Embryonic facial prominence (tissue), 1 donor: ENCODE measurements around the gene SORCS3.
"Not testable (repeated sequence)": the region's sequence is repeated elsewhere in the genome, so short reads cannot be mapped to it uniquely, and the experiment has no call there.

ENCODE experiments used
- DNase-seq: peaks from one replicate; pipeline ENCODE4 v3.0.0-alpha.2; 2016; ENCODE audit errors: extremely low spot score

The SORCS3 gene

DNA sequence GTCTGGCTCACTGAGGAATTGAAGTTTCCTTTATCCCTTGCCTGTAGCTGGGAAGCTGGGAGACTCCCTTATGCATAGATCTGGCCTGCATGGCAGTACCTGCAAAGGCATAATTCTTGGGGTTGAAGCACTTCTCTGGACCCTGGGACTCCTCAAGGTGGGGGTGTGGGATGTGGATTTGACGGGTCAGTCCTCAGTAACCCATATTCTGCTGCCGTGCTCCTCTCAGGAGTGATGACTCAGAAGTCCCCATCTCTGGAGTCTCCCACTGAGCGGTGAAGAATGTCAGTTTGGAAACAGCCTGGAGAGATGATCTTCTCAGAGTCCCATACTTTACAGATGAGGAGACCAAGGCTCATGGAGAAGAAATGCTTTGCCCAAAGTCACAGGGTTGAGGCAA, 49.0 kb downstream of the SORCS3 start:
- no peak for DNase-seq

DNA sequence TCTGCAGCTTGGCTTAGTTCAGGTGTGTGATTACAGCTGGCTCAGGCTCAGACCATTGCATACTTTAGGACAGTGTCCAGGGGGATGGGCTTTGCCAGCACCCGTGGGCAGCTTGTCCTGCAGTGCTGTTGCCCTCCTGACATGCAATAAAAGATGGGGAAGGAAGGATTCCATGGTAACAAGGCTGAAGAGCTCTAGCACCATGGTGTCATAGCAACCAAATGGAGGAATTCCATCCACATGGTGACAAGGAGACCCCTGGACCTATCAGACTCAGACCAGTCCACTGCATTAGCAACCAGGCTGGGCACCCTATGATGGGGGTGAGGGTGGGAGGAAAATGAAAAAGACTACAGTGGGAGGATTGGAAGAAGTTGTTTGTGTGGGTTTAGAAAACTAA, 49.9 kb downstream of the SORCS3 start:
- no peak for DNase-seq

DNA sequence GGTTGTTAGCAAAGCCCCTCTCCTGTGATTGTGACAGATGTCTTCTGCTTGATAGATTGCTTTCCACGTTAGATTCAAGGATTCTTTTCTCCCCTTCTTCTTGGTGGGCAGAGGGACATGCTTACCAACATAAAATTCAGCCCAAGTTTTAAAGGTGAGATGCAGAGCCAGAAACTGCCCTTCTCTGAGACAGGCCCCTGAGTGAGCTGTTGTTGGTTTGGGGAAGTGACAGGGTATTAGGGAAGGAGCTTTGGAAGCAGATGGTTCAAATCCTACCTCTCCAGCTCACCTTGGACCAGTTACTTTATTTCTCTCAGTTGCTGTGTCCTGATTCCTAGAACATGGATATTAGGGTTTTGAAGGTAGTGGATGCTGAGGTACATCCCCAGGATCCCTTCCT, 53.0 kb downstream of the SORCS3 start:
- no peak for DNase-seq

DNA sequence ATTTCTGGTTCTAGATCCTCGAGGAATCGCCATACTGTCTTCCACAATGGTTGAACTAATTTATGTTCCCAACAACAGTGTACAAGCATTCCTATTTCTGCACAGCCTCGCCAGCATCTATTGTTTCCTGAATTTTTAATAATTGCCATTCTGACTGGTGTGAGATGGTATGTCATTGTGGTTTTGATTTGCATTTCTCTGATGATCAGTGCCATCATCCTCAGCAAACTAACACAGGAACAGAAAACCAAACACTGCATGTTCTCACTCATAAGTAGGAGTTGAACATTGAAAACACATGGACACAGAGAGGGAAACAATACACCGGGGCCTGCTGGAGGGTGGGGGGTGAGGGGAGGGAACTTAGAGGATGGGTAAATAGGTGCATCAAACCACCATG, 62.2 kb downstream of the SORCS3 start:
- DNase-seq = not testable (repeated sequence)

DNA sequence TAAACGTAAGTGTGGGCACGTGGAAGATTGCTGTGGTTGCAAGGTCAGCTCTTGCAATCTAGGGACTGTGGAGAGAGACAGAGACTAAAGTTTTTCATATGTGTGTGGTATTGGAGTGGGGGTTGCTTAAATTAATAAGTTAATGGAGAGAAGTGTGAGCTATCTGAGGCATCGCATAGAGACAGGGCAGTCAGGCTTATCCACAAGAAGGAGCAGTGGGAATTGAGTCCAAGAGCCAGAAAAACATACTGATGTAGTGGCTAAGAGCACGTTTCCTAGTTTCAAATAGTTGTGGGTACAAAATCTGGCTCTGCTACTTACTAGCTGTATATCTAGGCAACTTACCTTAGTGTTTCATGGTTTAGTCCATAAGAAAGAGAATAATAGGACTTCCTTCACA, 65.8 kb downstream of the SORCS3 start:
- no peak for DNase-seq

GRCh38 chr10:104707602-104708459, 66.7 kb downstream of the SORCS3 start:
- DNase-seq = no peak

GRCh38 chr10:104711302-104711721, 70.2 kb downstream of the SORCS3 start:
- no peak for DNase-seq

DNA sequence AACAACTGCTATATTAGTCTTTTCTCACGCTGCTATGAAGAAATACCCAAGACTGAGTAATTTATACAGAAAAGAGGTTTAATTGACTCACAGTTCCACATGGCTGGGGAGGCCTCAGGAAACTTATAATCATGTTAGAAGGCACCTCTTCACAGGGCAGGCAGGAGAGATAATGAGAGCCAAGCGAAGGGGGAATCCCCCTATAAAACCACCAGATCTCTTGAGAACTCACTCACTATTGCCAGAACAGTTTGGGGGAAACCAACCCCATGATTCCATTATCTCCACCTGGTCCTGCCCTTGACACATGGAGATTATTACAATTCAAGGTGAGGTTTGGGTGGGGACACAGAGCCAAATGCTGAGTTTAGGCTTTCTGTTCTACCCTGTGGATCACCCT, 89.5 kb downstream of the SORCS3 start:
- DNase-seq = not testable (repeated sequence)

DNA sequence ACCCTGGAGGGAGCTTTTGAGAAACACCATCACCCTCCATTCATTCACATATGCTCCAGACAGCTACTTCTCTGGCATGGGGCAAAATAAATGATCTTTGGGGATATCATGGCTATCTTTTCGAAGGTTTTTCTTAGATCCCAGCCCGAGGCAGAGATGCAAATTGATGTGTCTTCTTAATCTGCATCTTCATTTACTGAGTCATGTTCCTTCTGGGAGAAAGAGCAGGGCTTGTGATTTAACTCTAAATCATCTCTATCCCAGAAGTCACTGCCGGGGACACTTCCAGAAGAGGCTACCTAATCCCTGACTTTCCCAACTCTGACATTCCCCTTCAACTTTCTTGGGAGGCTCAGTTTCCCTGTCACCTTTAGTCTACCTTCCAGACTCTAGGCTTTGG, 90.1 kb downstream of the SORCS3 start:
- no peak for DNase-seq

- DNase-seq = no peak
Observed at GRCh38 chr10:104732222-104732621, 91.1 kb downstream of the SORCS3 start.

- no peak for DNase-seq
Observed at GRCh38 chr10:104734433-104734832, 93.3 kb downstream of the SORCS3 start.

- DNase-seq = no peak
Observed at GRCh38 chr10:104735036-104735756, 94.1 kb downstream of the SORCS3 start.

GRCh38 chr10:104735757-104736391, 94.8 kb downstream of the SORCS3 start:
- no peak for DNase-seq

DNA sequence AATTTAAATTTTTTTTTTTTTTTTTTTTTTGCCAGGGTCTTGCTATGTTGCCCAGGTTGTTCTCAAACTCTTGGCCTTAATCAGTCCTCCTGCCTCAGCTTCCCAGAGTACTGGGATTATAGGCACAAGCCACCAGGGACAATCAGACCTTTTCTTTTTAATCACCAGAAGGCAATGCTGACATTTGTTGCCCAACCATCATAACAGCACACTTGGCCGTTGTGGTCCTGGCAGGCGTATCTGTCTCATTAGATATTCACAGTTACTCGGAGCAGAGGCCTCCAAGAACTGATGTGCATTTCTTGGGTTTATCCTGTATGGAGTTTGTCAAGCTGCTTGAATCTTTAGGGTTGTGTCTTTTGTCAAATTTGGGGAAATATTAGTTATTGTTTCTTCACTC, 100.0 kb downstream of the SORCS3 start:
- DNase-seq = no peak

- no peak for DNase-seq
Observed at GRCh38 chr10:104744052-104744451, 103.0 kb downstream of the SORCS3 start.

DNA sequence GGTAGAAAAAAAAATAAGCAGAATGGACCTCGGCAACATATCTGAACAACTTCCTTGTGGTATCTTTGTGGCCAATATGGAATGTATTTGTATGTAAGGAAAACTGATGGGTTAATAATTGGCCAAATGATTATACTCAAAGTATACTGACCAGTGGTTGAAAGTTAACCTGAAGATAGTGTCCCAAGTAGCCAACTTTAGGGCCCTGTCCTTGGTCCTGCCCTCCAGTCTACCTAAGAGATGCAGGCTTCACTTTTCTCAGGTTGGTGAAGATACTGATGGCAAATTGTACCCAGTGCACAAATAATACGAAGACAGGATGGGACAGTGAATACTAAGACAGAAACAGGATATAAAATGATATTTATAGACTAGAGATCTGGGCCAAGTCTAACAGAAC, 109.2 kb downstream of the SORCS3 start:
- no peak for DNase-seq

DNA sequence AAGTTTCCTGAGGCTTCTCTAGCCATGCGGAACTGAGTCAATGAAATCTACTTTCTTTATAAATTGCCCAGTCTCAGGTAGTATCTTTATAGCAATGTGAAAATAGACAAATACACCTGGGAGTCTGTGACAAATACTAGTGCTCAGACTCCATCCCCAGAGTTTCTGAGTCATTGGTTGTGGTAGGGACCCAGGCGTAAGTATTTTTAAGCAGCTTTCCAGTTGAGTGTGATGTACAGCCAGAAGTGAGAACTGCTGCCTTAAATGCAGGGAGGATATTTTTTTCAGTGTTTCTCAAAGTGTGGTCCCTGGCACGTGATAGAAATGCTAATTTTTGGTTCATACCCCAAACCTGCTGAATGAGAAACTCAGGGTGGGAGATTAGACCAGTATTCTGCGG, 121.7 kb downstream of the SORCS3 start:
- no peak for DNase-seq

DNA sequence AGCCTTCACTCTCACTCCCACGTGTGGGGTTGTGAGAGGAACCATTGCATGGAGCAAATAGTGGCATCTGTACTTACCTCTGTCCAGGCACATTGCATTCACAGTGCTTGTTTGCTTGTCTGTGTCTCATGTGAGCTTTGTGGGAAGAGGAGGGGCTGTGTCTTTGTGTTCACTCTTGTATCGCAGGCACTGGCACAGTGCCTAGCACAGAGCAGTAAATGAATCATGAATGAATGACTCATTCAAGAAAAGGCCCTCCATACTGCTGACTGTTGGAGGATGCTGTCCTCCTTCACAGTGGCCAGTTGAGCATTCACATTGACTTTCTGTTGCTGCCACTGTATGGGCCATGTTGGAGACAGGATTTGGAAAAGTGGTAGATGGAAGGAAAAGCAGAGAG, 125.3 kb downstream of the SORCS3 start:
- no peak for DNase-seq

GRCh38 chr10:104767282-104767681, 126.2 kb downstream of the SORCS3 start:
- no peak for DNase-seq

DNA sequence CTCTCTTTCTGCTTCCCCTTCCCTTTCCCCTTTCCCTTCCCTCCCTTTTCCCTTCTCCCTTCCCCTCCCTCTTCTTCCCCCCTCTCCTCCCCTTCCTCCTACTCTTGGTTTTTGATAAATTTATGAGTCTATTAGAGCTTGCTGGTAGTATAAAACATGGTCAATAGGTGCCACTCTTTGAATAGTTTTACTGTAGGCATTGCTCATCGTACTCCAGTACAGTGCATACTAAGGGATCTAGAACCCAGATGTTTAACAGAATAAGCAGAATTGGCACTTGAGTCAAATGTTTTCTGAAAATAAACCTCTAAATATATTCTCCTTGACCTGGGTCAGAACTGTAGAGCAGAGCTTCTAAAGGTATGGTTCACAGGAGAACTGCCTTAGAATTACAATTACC, 126.7 kb downstream of the SORCS3 start:
- DNase-seq = no peak

DNA sequence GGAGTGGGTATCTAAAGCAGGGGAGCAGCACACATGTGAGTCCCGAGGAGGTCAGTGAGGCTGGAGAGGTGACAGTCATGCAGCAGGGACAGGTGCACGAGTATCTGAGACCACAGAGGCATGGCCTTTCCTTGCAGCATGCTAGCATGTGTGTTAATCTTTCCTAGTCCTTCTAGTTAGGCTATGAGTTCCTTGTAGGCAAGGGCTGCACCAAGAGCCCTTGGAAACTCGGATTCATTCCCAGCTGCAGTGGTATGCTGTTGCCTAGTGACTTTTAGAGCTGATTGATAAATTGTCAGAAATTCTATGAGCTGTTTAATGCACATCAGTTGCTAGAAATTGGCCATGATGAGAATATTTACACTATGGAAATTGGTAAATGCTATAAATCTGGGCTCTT, 132.0 kb downstream of the SORCS3 start:
- DNase-seq = no peak

- no peak for DNase-seq
Observed at GRCh38 chr10:104774234-104774633, 133.1 kb downstream of the SORCS3 start.
